GM12878 (cell line): ENCODE results near the gene TEX54. TPM values are rescaled to one million over a fixed set of nuclear protein-coding genes. Genes with fewer than 3 reads are reported as not detected.

ENCODE experiments used
- ATF3 ChIP-seq: IDR thresholded peaks from 2 replicates; pipeline ENCODE4 v1.6.1; 2011; ENCODE audit warnings: low read depth, mild to moderate bottlenecking, low read length, moderate library complexity, borderline replicate concordance; ENCODE audit errors: extremely low read depth
- BACH1 ChIP-seq: fragments of 450-650 bp; IDR thresholded peaks from 2 replicates; pipeline ENCODE4 v1.6.1; 2017; ENCODE audit warnings: mild to moderate bottlenecking, borderline replicate concordance
- BCLAF1 ChIP-seq: fragments of 450-650 bp; IDR thresholded peaks from 2 replicates; pipeline ENCODE4 v1.6.1; 2017; ENCODE audit warnings: antibody characterized with exemption, mild to moderate bottlenecking, moderate library complexity
- CHD2 ChIP-seq: IDR thresholded peaks from 2 replicates; pipeline ENCODE4 v1.6.1; 2011; ENCODE audit warnings: low read depth, low read length, improper control_type of control experiment, borderline replicate concordance
- CREB1 ChIP-seq: IDR thresholded peaks from 2 replicates; pipeline ENCODE4 v1.6.1; 2012; ENCODE audit warnings: low read depth, mild to moderate bottlenecking, inconsistent platforms
- IKZF2 ChIP-seq, 2 experiments: fragments of 450-650 bp; IDR thresholded peaks; 2 replicates each; pipeline ENCODE4 v1.6.1; 2017; ENCODE audit warnings: mild to moderate bottlenecking in 2 of 2, moderate library complexity in 2 of 2
- NBN ChIP-seq: fragments of 450-650 bp; IDR thresholded peaks from 2 replicates; pipeline ENCODE4 v1.6.1; 2016
- NFYA ChIP-seq: IDR thresholded peaks from 2 replicates; pipeline ENCODE4 v1.6.1; 2011; ENCODE audit warnings: low read depth, mild to moderate bottlenecking, low read length, improper control_type of control experiment, borderline replicate concordance
- NR2C1 ChIP-seq: fragments of 450-650 bp; IDR thresholded peaks from 2 replicates; pipeline ENCODE4 v1.6.1; 2017; ENCODE audit warnings: antibody characterized with exemption, mild to moderate bottlenecking, moderate library complexity
- RUNX3 ChIP-seq: IDR thresholded peaks from 2 replicates; pipeline ENCODE4 v1.6.1; 2012; ENCODE audit warnings: low read length, inconsistent platforms
- SMARCA5 ChIP-seq: fragments of 450-650 bp; IDR thresholded peaks from 2 replicates; pipeline ENCODE4 v1.6.1; 2017; ENCODE audit warnings: mild to moderate bottlenecking
- SPI1 ChIP-seq: IDR thresholded peaks from 2 replicates; pipeline ENCODE4 v1.6.1; 2011; ENCODE audit warnings: low read depth, mild to moderate bottlenecking, low read length, moderate library complexity, borderline replicate concordance; ENCODE audit not compliant: insufficient read depth
- TCF3 ChIP-seq: IDR thresholded peaks from 2 replicates; pipeline ENCODE4 v1.6.1; 2012; ENCODE audit warnings: low read depth, mild to moderate bottlenecking, low read length, borderline replicate concordance; ENCODE audit not compliant: insufficient read depth
- polyA plus RNA-seq, 11 experiments: library from polyadenylated mRNA; depleted of rRNA in 4 of 11; unstranded in 6 of 11; stranded (reverse) in 5 of 11; fragments of >200 nt; fragmentation: Nextera tagmentation in 4 of 11; fragmentation: Illumina TruSeq in 1 of 11; extraction: Ambion mirVana in 4 of 11; extraction: Trizol in 1 of 11; gene quantifications; 1 replicate in 1 of 11; 2 replicates in 10 of 11; pipeline versions ENCODE4 v1.2.1 to v1.2.3, GENCODE V29; 2011 to 2016; ENCODE audit warnings: inconsistent platforms in 2 of 11, missing spikeins in 2 of 11, low read depth in 1 of 11
- total RNA-seq, 4 experiments: library from RNA; depleted of rRNA in 3 of 4; stranded (reverse); fragments of >200 nt in 3 of 4; fragmentation: Illumina TruSeq in 1 of 4; extraction: Trizol in 1 of 4; gene quantifications; 2 replicates each; pipeline versions ENCODE4 v1.2.1 to v1.2.3, GENCODE V29; 2013 to 2021
- TF ChIP-seq, protein P1 (sequence below): fragments of 450-650 bp; IDR thresholded peaks from 2 replicates; pipeline ENCODE4 v1.6.1; 2017; ENCODE audit warnings: mild to moderate bottlenecking, moderate library complexity
- TF ChIP-seq, protein P2 (sequence below), 3 experiments: IDR thresholded peaks in 2 of 3; conservative IDR thresholded peaks in 1 of 3; 2 replicates each; pipeline ENCODE4 v1.5.1; 2011; ENCODE audit warnings: low read depth in 3 of 3, low read length in 3 of 3, mild to moderate bottlenecking in 3 of 3, control low read depth in 2 of 3, moderate library complexity in 2 of 3, inconsistent platforms in 1 of 3, mixed read lengths in 1 of 3; ENCODE audit not compliant: control insufficient read depth in 2 of 3, insufficient read depth in 1 of 3; ENCODE audit errors: extremely low read depth in 1 of 3
- TF ChIP-seq, protein P3 (sequence below): fragments of 450-650 bp; IDR thresholded peaks from 2 replicates; pipeline ENCODE4 v1.6.1; 2017; ENCODE audit warnings: low read depth, mild to moderate bottlenecking, moderate library complexity
- TF ChIP-seq, protein P4 (sequence below): IDR thresholded peaks from 2 replicates; pipeline ENCODE4 v1.6.1; 2012; ENCODE audit warnings: low read depth, low read length, improper control_type of control experiment

TEX54 gene
- total and polyA plus RNA-seq, 10 of the 15 experiments (the other 5 are each of a cell fraction or from before 2014, with no cell fraction given), result 0.38 to 0.68 (median 0.51) TPM; not detected in 7

DNA sequence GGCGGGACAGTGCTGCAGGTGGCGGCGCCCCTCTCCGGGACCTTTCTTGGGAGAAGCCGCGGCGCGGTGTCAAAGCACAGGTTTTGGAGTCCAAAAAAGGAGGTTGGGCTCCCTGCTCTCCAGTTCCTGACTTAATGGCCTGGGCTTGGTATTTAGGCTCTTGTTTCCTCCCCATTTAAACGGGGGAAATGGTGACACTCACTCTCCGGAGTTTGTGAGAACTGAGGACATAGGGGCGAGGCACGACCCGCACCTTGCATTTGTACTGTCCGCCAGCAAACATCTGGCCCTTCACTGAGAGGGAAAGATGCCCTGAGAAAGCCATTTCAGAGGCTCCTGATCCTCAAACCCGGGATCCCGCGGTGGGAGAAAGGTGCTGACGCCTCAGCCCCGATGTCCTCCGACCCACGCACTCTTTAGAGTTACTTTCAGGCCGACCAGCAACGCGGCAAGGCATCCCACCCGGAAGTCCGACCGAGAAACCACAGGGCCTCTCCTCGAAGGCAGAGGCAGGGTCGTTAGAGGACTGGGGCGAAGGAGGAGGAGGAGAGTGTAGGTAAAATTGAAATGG lies 9.6 kb upstream of the TEX54 start (continued):
- TF ChIP-seq, protein P1, sequence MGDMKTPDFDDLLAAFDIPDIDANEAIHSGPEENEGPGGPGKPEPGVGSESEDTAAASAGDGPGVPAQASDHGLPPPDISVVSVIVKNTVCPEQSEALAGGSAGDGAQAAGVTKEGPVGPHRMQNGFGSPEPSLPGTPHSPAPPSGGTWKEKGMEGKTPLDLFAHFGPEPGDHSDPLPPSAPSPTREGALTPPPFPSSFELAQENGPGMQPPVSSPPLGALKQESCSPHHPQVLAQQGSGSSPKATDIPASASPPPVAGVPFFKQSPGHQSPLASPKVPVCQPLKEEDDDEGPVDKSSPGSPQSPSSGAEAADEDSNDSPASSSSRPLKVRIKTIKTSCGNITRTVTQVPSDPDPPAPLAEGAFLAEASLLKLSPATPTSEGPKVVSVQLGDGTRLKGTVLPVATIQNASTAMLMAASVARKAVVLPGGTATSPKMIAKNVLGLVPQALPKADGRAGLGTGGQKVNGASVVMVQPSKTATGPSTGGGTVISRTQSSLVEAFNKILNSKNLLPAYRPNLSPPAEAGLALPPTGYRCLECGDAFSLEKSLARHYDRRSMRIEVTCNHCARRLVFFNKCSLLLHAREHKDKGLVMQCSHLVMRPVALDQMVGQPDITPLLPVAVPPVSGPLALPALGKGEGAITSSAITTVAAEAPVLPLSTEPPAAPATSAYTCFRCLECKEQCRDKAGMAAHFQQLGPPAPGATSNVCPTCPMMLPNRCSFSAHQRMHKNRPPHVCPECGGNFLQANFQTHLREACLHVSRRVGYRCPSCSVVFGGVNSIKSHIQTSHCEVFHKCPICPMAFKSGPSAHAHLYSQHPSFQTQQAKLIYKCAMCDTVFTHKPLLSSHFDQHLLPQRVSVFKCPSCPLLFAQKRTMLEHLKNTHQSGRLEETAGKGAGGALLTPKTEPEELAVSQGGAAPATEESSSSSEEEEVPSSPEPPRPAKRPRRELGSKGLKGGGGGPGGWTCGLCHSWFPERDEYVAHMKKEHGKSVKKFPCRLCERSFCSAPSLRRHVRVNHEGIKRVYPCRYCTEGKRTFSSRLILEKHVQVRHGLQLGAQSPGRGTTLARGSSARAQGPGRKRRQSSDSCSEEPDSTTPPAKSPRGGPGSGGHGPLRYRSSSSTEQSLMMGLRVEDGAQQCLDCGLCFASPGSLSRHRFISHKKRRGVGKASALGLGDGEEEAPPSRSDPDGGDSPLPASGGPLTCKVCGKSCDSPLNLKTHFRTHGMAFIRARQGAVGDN, result peak; percentile 58
- no peak for TF ChIP-seq CHD2
- TF ChIP-seq NBN, result no peak
- no peak for TF ChIP-seq TCF3
- no peak for TF ChIP-seq NR2C1
- no peak for TF ChIP-seq ATF3
- TF ChIP-seq, protein P2, sequence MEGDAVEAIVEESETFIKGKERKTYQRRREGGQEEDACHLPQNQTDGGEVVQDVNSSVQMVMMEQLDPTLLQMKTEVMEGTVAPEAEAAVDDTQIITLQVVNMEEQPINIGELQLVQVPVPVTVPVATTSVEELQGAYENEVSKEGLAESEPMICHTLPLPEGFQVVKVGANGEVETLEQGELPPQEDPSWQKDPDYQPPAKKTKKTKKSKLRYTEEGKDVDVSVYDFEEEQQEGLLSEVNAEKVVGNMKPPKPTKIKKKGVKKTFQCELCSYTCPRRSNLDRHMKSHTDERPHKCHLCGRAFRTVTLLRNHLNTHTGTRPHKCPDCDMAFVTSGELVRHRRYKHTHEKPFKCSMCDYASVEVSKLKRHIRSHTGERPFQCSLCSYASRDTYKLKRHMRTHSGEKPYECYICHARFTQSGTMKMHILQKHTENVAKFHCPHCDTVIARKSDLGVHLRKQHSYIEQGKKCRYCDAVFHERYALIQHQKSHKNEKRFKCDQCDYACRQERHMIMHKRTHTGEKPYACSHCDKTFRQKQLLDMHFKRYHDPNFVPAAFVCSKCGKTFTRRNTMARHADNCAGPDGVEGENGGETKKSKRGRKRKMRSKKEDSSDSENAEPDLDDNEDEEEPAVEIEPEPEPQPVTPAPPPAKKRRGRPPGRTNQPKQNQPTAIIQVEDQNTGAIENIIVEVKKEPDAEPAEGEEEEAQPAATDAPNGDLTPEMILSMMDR (IDR thresholded peaks at IDR 0.05 in 2 of 3, conservative IDR thresholded peaks at IDR 0.05 in 1 of 3; ENCODE audit: control insufficient read depth in 2 of 3, extremely low read depth in 1 of 3, insufficient read depth in 1 of 3, low read depth in 3 of 3, low read length in 3 of 3), result no peak
- TF ChIP-seq, protein P3, sequence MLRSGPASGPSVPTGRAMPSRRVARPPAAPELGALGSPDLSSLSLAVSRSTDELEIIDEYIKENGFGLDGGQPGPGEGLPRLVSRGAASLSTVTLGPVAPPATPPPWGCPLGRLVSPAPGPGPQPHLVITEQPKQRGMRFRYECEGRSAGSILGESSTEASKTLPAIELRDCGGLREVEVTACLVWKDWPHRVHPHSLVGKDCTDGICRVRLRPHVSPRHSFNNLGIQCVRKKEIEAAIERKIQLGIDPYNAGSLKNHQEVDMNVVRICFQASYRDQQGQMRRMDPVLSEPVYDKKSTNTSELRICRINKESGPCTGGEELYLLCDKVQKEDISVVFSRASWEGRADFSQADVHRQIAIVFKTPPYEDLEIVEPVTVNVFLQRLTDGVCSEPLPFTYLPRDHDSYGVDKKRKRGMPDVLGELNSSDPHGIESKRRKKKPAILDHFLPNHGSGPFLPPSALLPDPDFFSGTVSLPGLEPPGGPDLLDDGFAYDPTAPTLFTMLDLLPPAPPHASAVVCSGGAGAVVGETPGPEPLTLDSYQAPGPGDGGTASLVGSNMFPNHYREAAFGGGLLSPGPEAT, result no peak
- TF ChIP-seq BCLAF1, result no peak
- no peak for TF ChIP-seq SPI1
- no peak for TF ChIP-seq NFYA
- TF ChIP-seq, protein P4, sequence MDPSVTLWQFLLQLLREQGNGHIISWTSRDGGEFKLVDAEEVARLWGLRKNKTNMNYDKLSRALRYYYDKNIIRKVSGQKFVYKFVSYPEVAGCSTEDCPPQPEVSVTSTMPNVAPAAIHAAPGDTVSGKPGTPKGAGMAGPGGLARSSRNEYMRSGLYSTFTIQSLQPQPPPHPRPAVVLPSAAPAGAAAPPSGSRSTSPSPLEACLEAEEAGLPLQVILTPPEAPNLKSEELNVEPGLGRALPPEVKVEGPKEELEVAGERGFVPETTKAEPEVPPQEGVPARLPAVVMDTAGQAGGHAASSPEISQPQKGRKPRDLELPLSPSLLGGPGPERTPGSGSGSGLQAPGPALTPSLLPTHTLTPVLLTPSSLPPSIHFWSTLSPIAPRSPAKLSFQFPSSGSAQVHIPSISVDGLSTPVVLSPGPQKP, result 0 out of 2 replicates have a peak, but pooled peaks have one; percentile 17
- peak; percentile 33; the same call in 1 of the 2 replicates for TF ChIP-seq BACH1
- TF ChIP-seq CREB1, result peak; percentile 32; the same call in 1 of the 2 replicates
- TF ChIP-seq SMARCA5, result peak; percentile 38; the same call in 1 of the 2 replicates
- peak; percentile 71 for TF ChIP-seq RUNX3
- 0 out of 4 replicates have a peak, but pooled peaks of 1 of the 2 experiments have one; percentile 7 for TF ChIP-seq IKZF2 (IDR thresholded peaks at IDR 0.05)
